HepG2 (cell line): ENCODE measurements around the gene ATP2A3. TPM values are rescaled to one million over a fixed set of nuclear protein-coding genes. Genes with fewer than 3 reads are reported as not detected.

Source experiments
- CAMTA2 ChIP-seq: sonication (generic); formaldehyde crosslinking; IDR thresholded peaks from 2 replicates; pipeline ENCODE4 v1.4.0; 2020; ENCODE audit warnings: mild to moderate bottlenecking, missing genetic modification reagents, borderline replicate concordance
- DNMT1 ChIP-seq: sonication (generic); formaldehyde crosslinking; IDR thresholded peaks from 2 replicates; pipeline ENCODE4 v1.5.1; 2020; ENCODE audit warnings: mild to moderate bottlenecking, missing genetic modification reagents
- ESRRA ChIP-seq: sonication (generic); formaldehyde crosslinking; IDR thresholded peaks from 2 replicates; pipeline ENCODE4 v1.5.1; 2020; ENCODE audit warnings: mild to moderate bottlenecking, low read depth, missing genetic modification reagents
- ETV5 ChIP-seq: IDR thresholded peaks from 2 replicates; pipeline ENCODE4 v1.6.1; 2018; ENCODE audit warnings: missing biosample characterization, missing genetic modification reagents, inconsistent platforms, borderline replicate concordance
- NBN ChIP-seq: fragments of 450-650 bp; conservative IDR thresholded peaks from 2 replicates; pipeline ENCODE4 v1.6.1; 2017
- NR0B2 ChIP-seq: sonication (generic); formaldehyde crosslinking; IDR thresholded peaks from 2 replicates; pipeline ENCODE4 v1.4.0; 2020; ENCODE audit warnings: mild to moderate bottlenecking, missing genetic modification reagents
- PATZ1 ChIP-seq: sonication (generic); formaldehyde crosslinking; IDR thresholded peaks from 2 replicates; pipeline ENCODE4 v1.4.0; 2020; ENCODE audit warnings: missing genetic modification reagents
- PHF20 ChIP-seq: sonication (generic); formaldehyde crosslinking; IDR thresholded peaks from 2 replicates; pipeline ENCODE4 v1.5.0; 2020; ENCODE audit warnings: mild to moderate bottlenecking, missing genetic modification reagents
- PHF5A ChIP-seq: IDR thresholded peaks from one replicate; pipeline ENCODE4 v1.6.1; 2018; ENCODE audit warnings: low read depth, missing genetic modification reagents; ENCODE audit not compliant: unreplicated experiment
- SSRP1 ChIP-seq: IDR thresholded peaks from 2 replicates; pipeline ENCODE4 v1.6.1; 2016; ENCODE audit warnings: control low read depth
- ZBTB40 ChIP-seq, 2 experiments: fragments of 450-650 bp in 1 of 2; sonication (generic) in 1 of 2; formaldehyde crosslinking in 1 of 2; IDR thresholded peaks; 2 replicates each; pipeline versions ENCODE4 v1.6.1 to v1.8.0; 2016 to 2022; ENCODE audit warnings: antibody characterized with exemption in 1 of 2, mild to moderate bottlenecking in 1 of 2, missing genetic modification reagents in 1 of 2
- ZNF205 ChIP-seq: IDR thresholded peaks from 2 replicates; pipeline ENCODE4 v1.6.1; 2018; ENCODE audit warnings: missing biosample characterization, missing genetic modification reagents
- ZNF225 ChIP-seq: sonication (generic); formaldehyde crosslinking; IDR thresholded peaks from 2 replicates; pipeline ENCODE4 v1.4.0; 2020; ENCODE audit warnings: mild to moderate bottlenecking, missing genetic modification reagents
- ZNF350 ChIP-seq: sonication (generic); formaldehyde crosslinking; IDR thresholded peaks from 2 replicates; pipeline ENCODE4 v1.4.0; 2020; ENCODE audit warnings: mild to moderate bottlenecking, low read depth, missing genetic modification reagents, borderline replicate concordance
- ZNF543 ChIP-seq: sonication (generic); formaldehyde crosslinking; IDR thresholded peaks from 2 replicates; pipeline ENCODE4 v1.4.0; 2020; ENCODE audit warnings: mild to moderate bottlenecking, missing genetic modification reagents
- ZNF614 ChIP-seq: IDR thresholded peaks from 2 replicates; pipeline ENCODE4 v1.6.1; 2018; ENCODE audit warnings: missing biosample characterization, missing genetic modification reagents, inconsistent platforms, borderline replicate concordance
- polyA plus RNA-seq, 8 experiments: library from polyadenylated mRNA; depleted of rRNA in 3 of 8; stranded (reverse) in 7 of 8; unstranded in 1 of 8; fragments of >200 nt; fragmentation: Illumina TruSeq in 4 of 8; extraction: Trizol in 4 of 8; gene quantifications; 2 replicates each; pipeline versions ENCODE4 v1.2.1 to v1.2.3, GENCODE V29; 2011 to 2016; ENCODE audit warnings: low read depth in 4 of 8, missing spikeins in 1 of 8, mixed read lengths in 1 of 8; ENCODE audit not compliant: insufficient read depth in 1 of 8
- total RNA-seq, 5 experiments: library from RNA; depleted of rRNA; stranded (reverse); fragments of >200 nt; fragmentation: Illumina TruSeq; extraction: Trizol; gene quantifications; 2 replicates each; pipeline ENCODE4 v1.2.3, GENCODE V29; 2016; ENCODE audit warnings: low read depth in 1 of 5

Gene ATP2A3
- total and polyA plus RNA-seq, 2 of the 13 experiments (the other 11 are each of a cell fraction or from before 2014, with no cell fraction given) = 0.07 TPM; not detected in 1

GRCh38 chr17:3892095-3892998, 71.9 kb downstream of the ATP2A3 start (continued):
- TF ChIP-seq PHF5A (no peak), ZNF543 (no peak), CAMTA2 (CRISPR knock-in tag) (0 out of 2 replicates have a peak, but pooled peaks have one; percentile 2), ZNF350 (CRISPR knock-in tag) (no peak), ESRRA (CRISPR knock-in tag) (no peak), DNMT1 (CRISPR knock-in tag) (no peak), ZBTB40 (IDR thresholded peaks at IDR 0.05) (no peak), ZBTB40 (CRISPR knock-in tag; IDR thresholded peaks at IDR 0.05) (0 out of 2 replicates have a peak, but pooled peaks have one; percentile 40), NR0B2 (peak; percentile 72; the same call in 1 of the 2 replicates), ZNF205 (CRISPR knock-in tag) (no peak), ZNF225 (CRISPR knock-in tag) (0 out of 2 replicates have a peak, but pooled peaks have one; percentile 36), NBN (no peak), PATZ1 (peak; percentile 26; the same call in 1 of the 2 replicates), PHF20 (CRISPR knock-in tag) (no peak), ZNF614 (no peak), SSRP1 (no peak), ETV5 (CRISPR knock-in tag) (no peak)
